K562 (cell line): Measurements from ENCODE around the gene MRRF. TPM values are rescaled to one million over a fixed set of nuclear protein-coding genes. Genes with fewer than 3 reads are reported as not detected.

ENCODE experiments used
- ADNP ChIP-seq: fragments of 200-800 bp; sonication (Bioruptor generic); IDR thresholded peaks from 2 replicates; pipeline ENCODE4 v1.6.1; 2016; ENCODE audit warnings: missing genetic modification characterization, missing compliant biosample characterization
- ARID1B ChIP-seq: fragments of 450-650 bp; IDR thresholded peaks from 2 replicates; pipeline ENCODE4 v1.6.1; 2016; ENCODE audit warnings: antibody characterized with exemption, mild to moderate bottlenecking, inconsistent platforms
- BRD9 ChIP-seq: fragments of 450-650 bp; IDR thresholded peaks from 2 replicates; pipeline ENCODE4 v1.6.1; 2018; ENCODE audit warnings: low read depth; ENCODE audit not compliant: partially characterized antibody
- DNMT1 ChIP-seq: fragments of 450-650 bp; IDR thresholded peaks from 2 replicates; pipeline ENCODE4 v1.6.1; 2016; ENCODE audit warnings: antibody characterized with exemption, mild to moderate bottlenecking
- FOXJ3 ChIP-seq: sonication (generic); formaldehyde crosslinking; IDR thresholded peaks from 2 replicates; pipeline ENCODE4 v1.4.0; 2020; ENCODE audit warnings: mild to moderate bottlenecking, missing genetic modification reagents
- NR2C1 ChIP-seq, 2 experiments: fragments of 450-650 bp; IDR thresholded peaks; 2 replicates each; pipeline ENCODE4 v1.6.1; 2017; ENCODE audit warnings: mild to moderate bottlenecking in 2 of 2, antibody characterized with exemption in 1 of 2, inconsistent platforms in 1 of 2, missing compliant biosample characterization in 1 of 2, missing genetic modification characterization in 1 of 2
- POLR3G ChIP-seq: IDR thresholded peaks from 2 replicates; pipeline ENCODE4 v1.6.1; 2011; ENCODE audit not compliant: insufficient read length, insufficient replicate concordance; ENCODE audit errors: extremely low read depth
- POU5F1 ChIP-seq: fragments of 150-350 bp; IDR thresholded peaks from 2 replicates; pipeline ENCODE4 v1.6.1; 2014; ENCODE audit warnings: borderline replicate concordance, low read length, low read depth, mild to moderate bottlenecking; ENCODE audit not compliant: partially characterized antibody
- RAD51 ChIP-seq: fragments of 450-650 bp; IDR thresholded peaks from 2 replicates; pipeline ENCODE4 v1.7.1; 2016; ENCODE audit warnings: low read depth, mild to moderate bottlenecking, borderline replicate concordance
- RBM15 ChIP-seq: fragments of 200-400 bp; formaldehyde crosslinking; IDR thresholded peaks from 2 replicates; pipeline ENCODE4 v1.6.1; 2018; ENCODE audit warnings: mild to moderate bottlenecking, low read length, moderate library complexity; ENCODE audit not compliant: insufficient read depth
- RHOXF2B ChIP-seq: fragments of 250-450 bp; sonication (Bioruptor Pico); conservative IDR thresholded peaks from 2 replicates; pipeline ENCODE4 v1.5.1; 2021
- SP1 ChIP-seq: sonication (generic); formaldehyde crosslinking; IDR thresholded peaks from 2 replicates; pipeline ENCODE4 v1.8.1; 2022; ENCODE audit warnings: mild to moderate bottlenecking, missing genetic modification reagents
- TSC22D4 ChIP-seq: fragments of 450-650 bp; IDR thresholded peaks from 2 replicates; pipeline ENCODE4 v1.6.1; 2016; ENCODE audit warnings: missing genetic modification characterization, missing biosample characterization, control low read depth
- ZFP36 ChIP-seq: fragments of 150-350 bp; IDR thresholded peaks from 2 replicates; pipeline ENCODE4 v1.6.1; 2018; ENCODE audit warnings: low read length, low read depth; ENCODE audit not compliant: partially characterized antibody
- ZNF384 ChIP-seq: IDR thresholded peaks from 2 replicates; pipeline ENCODE4 v1.6.1; 2012; ENCODE audit warnings: low read depth, low read length, improper control_type of control experiment
- ZNF644 ChIP-seq: fragments of 200-800 bp; sonication (Bioruptor generic); IDR thresholded peaks from 2 replicates; pipeline ENCODE4 v1.6.1; 2016; ENCODE audit warnings: low read depth, missing genetic modification characterization, missing compliant biosample characterization
- polyA plus RNA-seq, 8 experiments: library from polyadenylated mRNA; depleted of rRNA in 4 of 8; stranded (reverse) in 5 of 8; unstranded in 3 of 8; fragments of >200 nt; fragmentation: Nextera tagmentation in 2 of 8; fragmentation: Illumina TruSeq in 1 of 8; extraction: Ambion mirVana in 2 of 8; extraction: Trizol in 1 of 8; gene quantifications; 2 replicates each; pipeline versions ENCODE4 v1.2.1 to v1.2.3, GENCODE V29; 2011 to 2014; ENCODE audit warnings: inconsistent platforms in 1 of 8, missing spikeins in 1 of 8
- total RNA-seq, 7 experiments: library from RNA; depleted of rRNA in 6 of 7; stranded (reverse); fragments of >200 nt in 6 of 7; fragmentation: Illumina TruSeq in 2 of 7; extraction: Trizol in 2 of 7; gene quantifications; 2 replicates each; pipeline versions ENCODE4 v1.2.1 to v1.2.3, GENCODE V29; 2011 to 2021; ENCODE audit warnings: low replicate concordance in 1 of 7
- TF ChIP-seq, protein P1 (sequence below), 2 experiments: IDR thresholded peaks in 1 of 2; conservative IDR thresholded peaks in 1 of 2; 2 replicates each; pipeline ENCODE4 v1.6.1; 2016; ENCODE audit warnings: low read depth in 2 of 2, mild to moderate bottlenecking in 1 of 2, missing compliant biosample characterization in 1 of 2, missing genetic modification characterization in 1 of 2, moderate library complexity in 1 of 2
- TF ChIP-seq, protein P2 (sequence below): sonication (generic); formaldehyde crosslinking; IDR thresholded peaks from 2 replicates; pipeline ENCODE4 v1.5.0; 2020; ENCODE audit warnings: missing genetic modification reagents
- TF ChIP-seq, protein P3 (sequence below): fragments of 450-650 bp; formaldehyde crosslinking; IDR thresholded peaks from 2 replicates; pipeline ENCODE4 v1.4.0; 2020; ENCODE audit warnings: mild to moderate bottlenecking, mixed read lengths
- TF ChIP-seq, protein P4 (sequence below), 2 experiments: fragments of 450-650 bp; IDR thresholded peaks; 2 replicates each; pipeline ENCODE4 v1.6.1; 2016
- TF ChIP-seq, protein P5 (sequence below): fragments of 200-800 bp; sonication (Bioruptor generic); IDR thresholded peaks from 2 replicates; pipeline ENCODE4 v1.6.1; 2017; ENCODE audit warnings: missing genetic modification characterization, missing compliant biosample characterization

MRRF gene
- total and polyA plus RNA-seq, 9 of the 15 experiments (the other 6 are each of a cell fraction or from before 2014, with no cell fraction given) = 55.0 to 105 (median 81.2) TPM

DNA sequence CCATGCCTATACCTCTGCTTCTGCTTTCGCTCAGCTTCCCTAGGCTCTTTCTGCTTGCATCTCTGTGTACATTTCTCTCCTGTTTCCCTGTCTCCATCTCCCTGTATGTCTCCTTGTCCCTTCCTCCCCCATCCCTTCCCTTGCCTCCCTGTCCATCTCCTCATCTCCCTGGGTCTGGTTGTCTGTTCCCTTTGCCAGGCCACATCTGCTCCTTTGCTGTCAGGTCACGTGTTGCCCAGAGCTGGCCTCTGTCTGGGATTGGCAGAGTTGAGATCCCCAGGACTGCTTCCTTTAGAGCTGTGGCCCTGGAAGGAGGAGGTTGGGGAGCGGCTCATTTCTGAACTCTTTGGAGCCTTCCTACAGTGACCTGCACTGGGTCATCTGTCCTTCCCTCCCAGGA, 74.3 kb downstream of the MRRF start (continued):
- TF ChIP-seq, protein P1, sequence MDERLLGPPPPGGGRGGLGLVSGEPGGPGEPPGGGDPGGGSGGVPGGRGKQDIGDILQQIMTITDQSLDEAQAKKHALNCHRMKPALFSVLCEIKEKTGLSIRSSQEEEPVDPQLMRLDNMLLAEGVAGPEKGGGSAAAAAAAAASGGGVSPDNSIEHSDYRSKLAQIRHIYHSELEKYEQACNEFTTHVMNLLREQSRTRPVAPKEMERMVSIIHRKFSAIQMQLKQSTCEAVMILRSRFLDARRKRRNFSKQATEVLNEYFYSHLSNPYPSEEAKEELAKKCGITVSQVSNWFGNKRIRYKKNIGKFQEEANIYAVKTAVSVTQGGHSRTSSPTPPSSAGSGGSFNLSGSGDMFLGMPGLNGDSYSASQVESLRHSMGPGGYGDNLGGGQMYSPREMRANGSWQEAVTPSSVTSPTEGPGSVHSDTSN (CRISPR knock-in tag; IDR thresholded peaks at IDR 0.05; ENCODE audit: low read depth) = no peak
- TF ChIP-seq, protein P1 (tag; conservative IDR thresholded peaks at IDR 0.05; ENCODE audit: low read depth) = no peak
- TF ChIP-seq RAD51 (peak; percentile 63), ZFP36 (no peak), FOXJ3 (no peak), RHOXF2B (CRISPR knock-in tag) (no peak), RBM15 (no peak), TSC22D4 (tag) (no peak), ADNP (tag) (no peak), POU5F1 (no peak), NR2C1 (IDR thresholded peaks at IDR 0.05) (no peak), NR2C1 (tag; IDR thresholded peaks at IDR 0.05) (no peak), ZNF644 (no peak), POLR3G (no peak), ZNF384 (no peak), SP1 (no peak), BRD9 (no peak), DNMT1 (no peak), ARID1B (no peak)
- TF ChIP-seq, protein P2, sequence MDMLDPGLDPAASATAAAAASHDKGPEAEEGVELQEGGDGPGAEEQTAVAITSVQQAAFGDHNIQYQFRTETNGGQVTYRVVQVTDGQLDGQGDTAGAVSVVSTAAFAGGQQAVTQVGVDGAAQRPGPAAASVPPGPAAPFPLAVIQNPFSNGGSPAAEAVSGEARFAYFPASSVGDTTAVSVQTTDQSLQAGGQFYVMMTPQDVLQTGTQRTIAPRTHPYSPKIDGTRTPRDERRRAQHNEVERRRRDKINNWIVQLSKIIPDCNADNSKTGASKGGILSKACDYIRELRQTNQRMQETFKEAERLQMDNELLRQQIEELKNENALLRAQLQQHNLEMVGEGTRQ = peak; percentile 70
- TF ChIP-seq, protein P3, sequence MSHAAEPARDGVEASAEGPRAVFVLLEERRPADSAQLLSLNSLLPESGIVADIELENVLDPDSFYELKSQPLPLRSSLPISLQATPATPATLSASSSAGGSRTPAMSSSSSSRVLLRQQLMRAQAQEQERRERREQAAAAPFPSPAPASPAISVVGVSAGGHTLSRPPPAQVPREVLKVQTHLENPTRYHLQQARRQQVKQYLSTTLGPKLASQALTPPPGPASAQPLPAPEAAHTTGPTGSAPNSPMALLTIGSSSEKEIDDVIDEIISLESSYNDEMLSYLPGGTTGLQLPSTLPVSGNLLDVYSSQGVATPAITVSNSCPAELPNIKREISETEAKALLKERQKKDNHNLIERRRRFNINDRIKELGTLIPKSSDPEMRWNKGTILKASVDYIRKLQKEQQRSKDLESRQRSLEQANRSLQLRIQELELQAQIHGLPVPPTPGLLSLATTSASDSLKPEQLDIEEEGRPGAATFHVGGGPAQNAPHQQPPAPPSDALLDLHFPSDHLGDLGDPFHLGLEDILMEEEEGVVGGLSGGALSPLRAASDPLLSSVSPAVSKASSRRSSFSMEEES (CRISPR knock-in tag) = 0 out of 2 replicates have a peak, but pooled peaks have one; percentile 6
- TF ChIP-seq, protein P4, sequence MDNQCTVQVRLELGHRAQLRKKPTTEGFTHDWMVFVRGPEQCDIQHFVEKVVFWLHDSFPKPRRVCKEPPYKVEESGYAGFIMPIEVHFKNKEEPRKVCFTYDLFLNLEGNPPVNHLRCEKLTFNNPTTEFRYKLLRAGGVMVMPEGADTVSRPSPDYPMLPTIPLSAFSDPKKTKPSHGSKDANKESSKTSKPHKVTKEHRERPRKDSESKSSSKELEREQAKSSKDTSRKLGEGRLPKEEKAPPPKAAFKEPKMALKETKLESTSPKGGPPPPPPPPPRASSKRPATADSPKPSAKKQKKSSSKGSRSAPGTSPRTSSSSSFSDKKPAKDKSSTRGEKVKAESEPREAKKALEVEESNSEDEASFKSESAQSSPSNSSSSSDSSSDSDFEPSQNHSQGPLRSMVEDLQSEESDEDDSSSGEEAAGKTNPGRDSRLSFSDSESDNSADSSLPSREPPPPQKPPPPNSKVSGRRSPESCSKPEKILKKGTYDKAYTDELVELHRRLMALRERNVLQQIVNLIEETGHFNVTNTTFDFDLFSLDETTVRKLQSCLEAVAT (IDR thresholded peaks at IDR 0.05) = no peak
- TF ChIP-seq, protein P5, sequence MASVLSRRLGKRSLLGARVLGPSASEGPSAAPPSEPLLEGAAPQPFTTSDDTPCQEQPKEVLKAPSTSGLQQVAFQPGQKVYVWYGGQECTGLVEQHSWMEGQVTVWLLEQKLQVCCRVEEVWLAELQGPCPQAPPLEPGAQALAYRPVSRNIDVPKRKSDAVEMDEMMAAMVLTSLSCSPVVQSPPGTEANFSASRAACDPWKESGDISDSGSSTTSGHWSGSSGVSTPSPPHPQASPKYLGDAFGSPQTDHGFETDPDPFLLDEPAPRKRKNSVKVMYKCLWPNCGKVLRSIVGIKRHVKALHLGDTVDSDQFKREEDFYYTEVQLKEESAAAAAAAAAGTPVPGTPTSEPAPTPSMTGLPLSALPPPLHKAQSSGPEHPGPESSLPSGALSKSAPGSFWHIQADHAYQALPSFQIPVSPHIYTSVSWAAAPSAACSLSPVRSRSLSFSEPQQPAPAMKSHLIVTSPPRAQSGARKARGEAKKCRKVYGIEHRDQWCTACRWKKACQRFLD (CRISPR knock-in tag) = no peak
